ENCODE data around the gene SH2B2. TPM values are rescaled to one million over a fixed set of nuclear protein-coding genes. Genes with fewer than 3 reads are reported as not detected.

The SH2B2 gene
- total RNA-seq (2022; extraction: Qiagen RNA extraction) = 1.5 to 3.7 TPM (median 3.2 TPM) in 5 replicates

GRCh38 chr7:102286237-102287110, at the start of gene SH2B2:
Gene SH2B2 (plus strand): TSS chr7:102286868. CDS start chr7:102300551, 13,683 bp downstream.

GRCh38 chr7:102356344-102356743, 69.7 kb downstream of the SH2B2 start, which contains the start of gene SPDYE6:
Gene SPDYE6 (minus strand): TSS chr7:102356444. CDS start chr7:102356023, 421 bp downstream.

Other genes starting within 250 kb of the SH2B2 start
- gene SPDYE6, start 69.6 kb downstream of the SH2B2 start, total RNA-seq (2022; extraction: Qiagen RNA extraction) = not detected in 5 replicates
- gene PRKRIP1, start 109.5 kb downstream of the SH2B2 start, total RNA-seq (2022; extraction: Qiagen RNA extraction) = 19.8 to 22.3 TPM (median 21.1 TPM) in 5 replicates
- gene ORAI2, start 146.7 kb downstream of the SH2B2 start, total RNA-seq (2022; extraction: Qiagen RNA extraction) = 29.1 to 35.0 TPM (median 31.0 TPM) in 5 replicates
- gene ALKBH4, start 178.0 kb downstream of the SH2B2 start, total RNA-seq (2022; extraction: Qiagen RNA extraction) = 9.9 to 12.6 TPM (median 11.6 TPM) in 5 replicates
- gene LRWD1, start 178.1 kb downstream of the SH2B2 start, total RNA-seq (2022; extraction: Qiagen RNA extraction) = 21.9 to 34.4 TPM (median 29.4 TPM) in 5 replicates
- 103 to 111 TPM (median 105 TPM) in 5 replicates for gene POLR2J, start 192.1 kb downstream of the SH2B2 start, total RNA-seq (2022; extraction: Qiagen RNA extraction)
- 1.2 to 2.1 TPM (median 1.5 TPM) in 5 replicates for gene RASA4B, start 230.9 kb downstream of the SH2B2 start, total RNA-seq (2022; extraction: Qiagen RNA extraction)